HepG2 (cell line): Measurements from ENCODE around the gene HIPK2. TPM values are rescaled to one million over a fixed set of nuclear protein-coding genes. Genes with fewer than 3 reads are reported as not detected.

Source experiments
- HDAC1 ChIP-seq: sonication (generic); formaldehyde crosslinking; IDR thresholded peaks from 2 replicates; pipeline ENCODE4 v1.5.1; 2020; ENCODE audit warnings: mild to moderate bottlenecking, missing genetic modification reagents
- HIVEP1 ChIP-seq: sonication (generic); formaldehyde crosslinking; IDR thresholded peaks from 2 replicates; pipeline ENCODE4 v1.4.0; 2020; ENCODE audit warnings: mild to moderate bottlenecking, missing genetic modification reagents
- JUN ChIP-seq: sonication (generic); formaldehyde crosslinking; IDR thresholded peaks from 2 replicates; pipeline ENCODE4 v1.4.0; 2020; ENCODE audit warnings: mild to moderate bottlenecking, missing genetic modification reagents
- JUNB ChIP-seq: sonication (generic); formaldehyde crosslinking; IDR thresholded peaks from 2 replicates; pipeline ENCODE4 v1.8.0; 2022; ENCODE audit warnings: missing genetic modification reagents, mild to moderate bottlenecking, borderline replicate concordance
- PHF8 ChIP-seq: sonication (generic); formaldehyde crosslinking; IDR thresholded peaks from 2 replicates; pipeline ENCODE4 v1.5.0; 2020; ENCODE audit warnings: missing genetic modification reagents
- SMAD3 ChIP-seq: sonication (generic); formaldehyde crosslinking; IDR thresholded peaks from 2 replicates; pipeline ENCODE4 v1.4.0; 2020; ENCODE audit warnings: missing genetic modification reagents
- STAG1 ChIP-seq: sonication (generic); formaldehyde crosslinking; IDR thresholded peaks from 2 replicates; pipeline ENCODE4 v1.4.0; 2020; ENCODE audit warnings: missing genetic modification reagents
- TRIM24 ChIP-seq: sonication (generic); formaldehyde crosslinking; IDR thresholded peaks from 2 replicates; pipeline ENCODE4 v1.8.0; 2022; ENCODE audit warnings: mild to moderate bottlenecking, missing genetic modification reagents
- ZFP91 ChIP-seq: sonication (generic); formaldehyde crosslinking; IDR thresholded peaks from 2 replicates; pipeline ENCODE4 v1.9.0; 2022; ENCODE audit warnings: missing genetic modification reagents, mild to moderate bottlenecking, borderline replicate concordance
- ZNF329 ChIP-seq: sonication (generic); formaldehyde crosslinking; IDR thresholded peaks from 2 replicates; pipeline ENCODE4 v1.9.0; 2021; ENCODE audit warnings: low read depth, mild to moderate bottlenecking, missing genetic modification reagents
- ZNF337 ChIP-seq: sonication (generic); formaldehyde crosslinking; IDR thresholded peaks from 2 replicates; pipeline ENCODE4 v1.5.1; 2020; ENCODE audit warnings: missing genetic modification reagents, low read depth, mild to moderate bottlenecking, borderline replicate concordance
- ZNF343 ChIP-seq: sonication (generic); formaldehyde crosslinking; IDR thresholded peaks from 2 replicates; pipeline ENCODE4 v1.4.0; 2020; ENCODE audit warnings: mild to moderate bottlenecking, missing genetic modification reagents
- ZNF432 ChIP-seq: sonication (generic); formaldehyde crosslinking; IDR thresholded peaks from 2 replicates; pipeline ENCODE4 v1.5.0; 2020; ENCODE audit warnings: missing genetic modification reagents, mild to moderate bottlenecking, borderline replicate concordance
- polyA plus RNA-seq, 8 experiments: library from polyadenylated mRNA; depleted of rRNA in 3 of 8; stranded (reverse) in 7 of 8; unstranded in 1 of 8; fragments of >200 nt; fragmentation: Illumina TruSeq in 4 of 8; extraction: Trizol in 4 of 8; gene quantifications; 2 replicates each; pipeline versions ENCODE4 v1.2.1 to v1.2.3, GENCODE V29; 2011 to 2016; ENCODE audit warnings: low read depth in 4 of 8, missing spikeins in 1 of 8, mixed read lengths in 1 of 8; ENCODE audit not compliant: insufficient read depth in 1 of 8
- total RNA-seq, 5 experiments: library from RNA; depleted of rRNA; stranded (reverse); fragments of >200 nt; fragmentation: Illumina TruSeq; extraction: Trizol; gene quantifications; 2 replicates each; pipeline ENCODE4 v1.2.3, GENCODE V29; 2016; ENCODE audit warnings: low read depth in 1 of 5
- TF ChIP-seq, protein P1 (sequence below): sonication (generic); formaldehyde crosslinking; IDR thresholded peaks from 2 replicates; pipeline ENCODE4 v1.4.0; 2020; ENCODE audit warnings: missing genetic modification reagents
- TF ChIP-seq, protein P2 (sequence below): sonication (generic); formaldehyde crosslinking; IDR thresholded peaks from 2 replicates; pipeline ENCODE4 v1.5.0; 2020; ENCODE audit warnings: mild to moderate bottlenecking, missing genetic modification reagents
- TF ChIP-seq, protein P3 (sequence below): sonication (generic); formaldehyde crosslinking; conservative IDR thresholded peaks from 2 replicates; pipeline ENCODE4 v1.8.1; 2023; ENCODE audit warnings: missing genetic modification reagents
- TF ChIP-seq, protein P4 (sequence below): sonication (generic); formaldehyde crosslinking; IDR thresholded peaks from 2 replicates; pipeline ENCODE4 v1.5.1; 2020; ENCODE audit warnings: mild to moderate bottlenecking, missing genetic modification reagents, borderline replicate concordance

Gene HIPK2
- total and polyA plus RNA-seq, 2 of the 13 experiments (the other 11 are each of a cell fraction or from before 2014, with no cell fraction given) = 14.4 to 20.2 TPM

GRCh38 chr7:139777948-139778841 is at the start of gene HIPK2 (continued):
- TF ChIP-seq ZFP91 (CRISPR knock-in tag) (peak; percentile 57; the same call in 1 of the 2 replicates), STAG1 (CRISPR knock-in tag) (no peak), PHF8 (CRISPR knock-in tag) (peak; percentile 54), JUN (CRISPR knock-in tag) (no peak), ZNF329 (no peak), HDAC1 (CRISPR knock-in tag) (no peak; the same call in 1 of the 2 replicates), TRIM24 (CRISPR knock-in tag) (no peak), ZNF432 (CRISPR knock-in tag) (no peak), JUNB (no peak), SMAD3 (CRISPR knock-in tag) (no peak), HIVEP1 (CRISPR knock-in tag) (no peak; the same call in 1 of the 2 replicates), ZNF343 (CRISPR knock-in tag) (no peak), ZNF337 (CRISPR knock-in tag) (no peak)
- TF ChIP-seq, protein P1, sequence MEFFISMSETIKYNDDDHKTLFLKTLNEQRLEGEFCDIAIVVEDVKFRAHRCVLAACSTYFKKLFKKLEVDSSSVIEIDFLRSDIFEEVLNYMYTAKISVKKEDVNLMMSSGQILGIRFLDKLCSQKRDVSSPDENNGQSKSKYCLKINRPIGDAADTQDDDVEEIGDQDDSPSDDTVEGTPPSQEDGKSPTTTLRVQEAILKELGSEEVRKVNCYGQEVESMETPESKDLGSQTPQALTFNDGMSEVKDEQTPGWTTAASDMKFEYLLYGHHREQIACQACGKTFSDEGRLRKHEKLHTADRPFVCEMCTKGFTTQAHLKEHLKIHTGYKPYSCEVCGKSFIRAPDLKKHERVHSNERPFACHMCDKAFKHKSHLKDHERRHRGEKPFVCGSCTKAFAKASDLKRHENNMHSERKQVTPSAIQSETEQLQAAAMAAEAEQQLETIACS (CRISPR knock-in tag) = peak; percentile 78; the same call in 1 of the 2 replicates
- TF ChIP-seq, protein P2, sequence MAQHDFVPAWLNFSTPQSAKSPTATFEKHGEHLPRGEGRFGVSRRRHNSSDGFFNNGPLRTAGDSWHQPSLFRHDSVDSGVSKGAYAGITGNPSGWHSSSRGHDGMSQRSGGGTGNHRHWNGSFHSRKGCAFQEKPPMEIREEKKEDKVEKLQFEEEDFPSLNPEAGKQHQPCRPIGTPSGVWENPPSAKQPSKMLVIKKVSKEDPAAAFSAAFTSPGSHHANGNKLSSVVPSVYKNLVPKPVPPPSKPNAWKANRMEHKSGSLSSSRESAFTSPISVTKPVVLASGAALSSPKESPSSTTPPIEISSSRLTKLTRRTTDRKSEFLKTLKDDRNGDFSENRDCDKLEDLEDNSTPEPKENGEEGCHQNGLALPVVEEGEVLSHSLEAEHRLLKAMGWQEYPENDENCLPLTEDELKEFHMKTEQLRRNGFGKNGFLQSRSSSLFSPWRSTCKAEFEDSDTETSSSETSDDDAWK = no peak
- TF ChIP-seq, protein P3, sequence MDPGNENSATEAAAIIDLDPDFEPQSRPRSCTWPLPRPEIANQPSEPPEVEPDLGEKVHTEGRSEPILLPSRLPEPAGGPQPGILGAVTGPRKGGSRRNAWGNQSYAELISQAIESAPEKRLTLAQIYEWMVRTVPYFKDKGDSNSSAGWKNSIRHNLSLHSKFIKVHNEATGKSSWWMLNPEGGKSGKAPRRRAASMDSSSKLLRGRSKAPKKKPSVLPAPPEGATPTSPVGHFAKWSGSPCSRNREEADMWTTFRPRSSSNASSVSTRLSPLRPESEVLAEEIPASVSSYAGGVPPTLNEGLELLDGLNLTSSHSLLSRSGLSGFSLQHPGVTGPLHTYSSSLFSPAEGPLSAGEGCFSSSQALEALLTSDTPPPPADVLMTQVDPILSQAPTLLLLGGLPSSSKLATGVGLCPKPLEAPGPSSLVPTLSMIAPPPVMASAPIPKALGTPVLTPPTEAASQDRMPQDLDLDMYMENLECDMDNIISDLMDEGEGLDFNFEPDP (CRISPR knock-in tag) = no peak
- TF ChIP-seq, protein P4, sequence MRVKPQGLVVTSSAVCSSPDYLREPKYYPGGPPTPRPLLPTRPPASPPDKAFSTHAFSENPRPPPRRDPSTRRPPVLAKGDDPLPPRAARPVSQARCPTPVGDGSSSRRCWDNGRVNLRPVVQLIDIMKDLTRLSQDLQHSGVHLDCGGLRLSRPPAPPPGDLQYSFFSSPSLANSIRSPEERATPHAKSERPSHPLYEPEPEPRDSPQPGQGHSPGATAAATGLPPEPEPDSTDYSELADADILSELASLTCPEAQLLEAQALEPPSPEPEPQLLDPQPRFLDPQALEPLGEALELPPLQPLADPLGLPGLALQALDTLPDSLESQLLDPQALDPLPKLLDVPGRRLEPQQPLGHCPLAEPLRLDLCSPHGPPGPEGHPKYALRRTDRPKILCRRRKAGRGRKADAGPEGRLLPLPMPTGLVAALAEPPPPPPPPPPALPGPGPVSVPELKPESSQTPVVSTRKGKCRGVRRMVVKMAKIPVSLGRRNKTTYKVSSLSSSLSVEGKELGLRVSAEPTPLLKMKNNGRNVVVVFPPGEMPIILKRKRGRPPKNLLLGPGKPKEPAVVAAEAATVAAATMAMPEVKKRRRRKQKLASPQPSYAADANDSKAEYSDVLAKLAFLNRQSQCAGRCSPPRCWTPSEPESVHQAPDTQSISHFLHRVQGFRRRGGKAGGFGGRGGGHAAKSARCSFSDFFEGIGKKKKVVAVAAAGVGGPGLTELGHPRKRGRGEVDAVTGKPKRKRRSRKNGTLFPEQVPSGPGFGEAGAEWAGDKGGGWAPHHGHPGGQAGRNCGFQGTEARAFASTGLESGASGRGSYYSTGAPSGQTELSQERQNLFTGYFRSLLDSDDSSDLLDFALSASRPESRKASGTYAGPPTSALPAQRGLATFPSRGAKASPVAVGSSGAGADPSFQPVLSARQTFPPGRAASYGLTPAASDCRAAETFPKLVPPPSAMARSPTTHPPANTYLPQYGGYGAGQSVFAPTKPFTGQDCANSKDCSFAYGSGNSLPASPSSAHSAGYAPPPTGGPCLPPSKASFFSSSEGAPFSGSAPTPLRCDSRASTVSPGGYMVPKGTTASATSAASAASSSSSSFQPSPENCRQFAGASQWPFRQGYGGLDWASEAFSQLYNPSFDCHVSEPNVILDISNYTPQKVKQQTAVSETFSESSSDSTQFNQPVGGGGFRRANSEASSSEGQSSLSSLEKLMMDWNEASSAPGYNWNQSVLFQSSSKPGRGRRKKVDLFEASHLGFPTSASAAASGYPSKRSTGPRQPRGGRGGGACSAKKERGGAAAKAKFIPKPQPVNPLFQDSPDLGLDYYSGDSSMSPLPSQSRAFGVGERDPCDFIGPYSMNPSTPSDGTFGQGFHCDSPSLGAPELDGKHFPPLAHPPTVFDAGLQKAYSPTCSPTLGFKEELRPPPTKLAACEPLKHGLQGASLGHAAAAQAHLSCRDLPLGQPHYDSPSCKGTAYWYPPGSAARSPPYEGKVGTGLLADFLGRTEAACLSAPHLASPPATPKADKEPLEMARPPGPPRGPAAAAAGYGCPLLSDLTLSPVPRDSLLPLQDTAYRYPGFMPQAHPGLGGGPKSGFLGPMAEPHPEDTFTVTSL = no peak
